Neural crest cell (in vitro differentiated cells): ENCODE measurements around the gene RAPGEF5. TPM values are rescaled to one million over a fixed set of nuclear protein-coding genes. Genes with fewer than 3 reads are reported as not detected.

Source experiments
- DNase-seq: peaks from one replicate; pipeline ENCODE4 v3.0.0; 2021; ENCODE audit warnings: low read depth, mixed read lengths, low spot score
- H3K27ac Mint-ChIP-seq: one replicate; pipeline ENCODE4 v1.8.0; 2021; ENCODE audit warnings: mild to moderate bottlenecking, mixed read lengths; ENCODE audit not compliant: unreplicated experiment
- H3K27me3 Mint-ChIP-seq: 2 replicates; pipeline ENCODE4 v1.8.0; 2021; ENCODE audit warnings: low read depth, mild to moderate bottlenecking, mixed read lengths
- H3K36me3 Mint-ChIP-seq: 2 replicates; pipeline ENCODE4 v1.8.0; 2021; ENCODE audit warnings: low read depth, mild to moderate bottlenecking, mixed read lengths
- H3K4me1 Mint-ChIP-seq: 2 replicates; pipeline ENCODE4 v1.8.0; 2021; ENCODE audit warnings: mixed read lengths
- H3K4me3 Mint-ChIP-seq: one replicate; pipeline ENCODE4 v1.8.0; 2021; ENCODE audit warnings: mild to moderate bottlenecking, mixed read lengths
- H3K9me3 Mint-ChIP-seq: 2 replicates; pipeline ENCODE4 v1.8.0; 2021; ENCODE audit warnings: mixed read lengths
- CTCF ChIP-seq: fragments of 200-600 bp; sonication (generic); conservative IDR thresholded peaks from 2 replicates; pipeline ENCODE4 v1.5.0; 2021; ENCODE audit warnings: antibody characterized with exemption, mild to moderate bottlenecking
- total RNA-seq: library from RNA; stranded (reverse); gene quantifications from 2 replicates; pipeline ENCODE4 v1.2.1, GENCODE V29; 2021

The RAPGEF5 gene
- total RNA-seq, 1 donor from 2014 or later, result 6.0 TPM

- Mint-ChIP-seq H3K4me3 (no peak overlapping the region), H3K27ac (no peak overlapping the region)
These were observed 21.4 kb upstream of the RAPGEF5 start for GRCh38 chr7:22378199-22378980.

GRCh38 chr7:22377703-22378102, 20.7 kb upstream of the RAPGEF5 start:
- no peak for DNase-seq
- H3K36me3 Mint-ChIP-seq, result no peaks in the 10 kb centered on the region
- H3K27ac Mint-ChIP-seq, result peak overlapping the region; percentile 63
- H3K4me1 Mint-ChIP-seq, result peaks cover 5% of the 10 kb centered on the region
- no peak for TF ChIP-seq CTCF
- no peak overlapping the region for H3K4me3 Mint-ChIP-seq
- peaks cover 2% of the 10 kb centered on the region for H3K9me3 Mint-ChIP-seq
- H3K27me3 Mint-ChIP-seq, result no peaks in the 10 kb centered on the region

More at GRCh38 chr7:22378199-22378980, 21.4 kb upstream of the RAPGEF5 start:
- no peak for DNase-seq
- TF ChIP-seq CTCF, result no peak
- no peaks in the 10 kb centered on the region for H3K27me3 Mint-ChIP-seq
- H3K9me3 Mint-ChIP-seq, result peaks cover 2% of the 10 kb centered on the region
- no peaks in the 10 kb centered on the region for H3K36me3 Mint-ChIP-seq
- peaks cover 5% of the 10 kb centered on the region for H3K4me1 Mint-ChIP-seq

GRCh38 chr7:22375359-22376048, 18.6 kb upstream of the RAPGEF5 start:
- Mint-ChIP-seq H3K9me3 (peaks cover 2% of the 10 kb centered on the region), H3K36me3 (no peaks in the 10 kb centered on the region), H3K4me1 (peaks cover 5% of the 10 kb centered on the region), H3K27ac (no peak overlapping the region), H3K4me3 (no peak overlapping the region), H3K27me3 (no peaks in the 10 kb centered on the region)
- DNase-seq, result no peak
- no peak for TF ChIP-seq CTCF

GRCh38 chr7:22373911-22374310, 17.0 kb upstream of the RAPGEF5 start:
- no peak for TF ChIP-seq CTCF
- Mint-ChIP-seq H3K4me3 (no peak overlapping the region), H3K9me3 (no peaks in the 10 kb centered on the region), H3K36me3 (no peaks in the 10 kb centered on the region), H3K4me1 (peaks cover 5% of the 10 kb centered on the region), H3K27ac (no peak overlapping the region), H3K27me3 (no peaks in the 10 kb centered on the region)
- no peak for DNase-seq

GRCh38 chr7:22373388-22373787, 16.4 kb upstream of the RAPGEF5 start:
- TF ChIP-seq CTCF, result no peak
- Mint-ChIP-seq H3K4me3 (no peak overlapping the region), H3K9me3 (no peaks in the 10 kb centered on the region), H3K36me3 (no peaks in the 10 kb centered on the region), H3K27ac (no peak overlapping the region), H3K27me3 (no peaks in the 10 kb centered on the region), H3K4me1 (peaks cover 5% of the 10 kb centered on the region)
- DNase-seq, result no peak
